ENCODE measurements around the gene UVRAG. TPM values are rescaled to one million over a fixed set of nuclear protein-coding genes. Genes with fewer than 3 reads are reported as not detected.

Gene UVRAG
- total RNA-seq, 4 donors from 2014 or later: 16.6 to 22.1 (median 19.3) TPM

GRCh38 chr11:75905434-75905833, 90.4 kb downstream of the UVRAG start:
- ATAC-seq: no peak
- no peaks in the 10 kb centered on the region for H3K9me3 ChIP-seq
- TF ChIP-seq POLR2A (IDR thresholded peaks at IDR 0.05) (no peak), CTCF (IDR thresholded peaks at IDR 0.05 in 4 of 5, conservative IDR thresholded peaks at IDR 0.05 in 1 of 5) (no peak)
- no peak for DNase-seq
- intact Hi-C loops (cut with DNase I; ENCODE audit: low total_unique reads) (no loop called here), in situ Hi-C loops (cut with MboI; ENCODE audit: low sequenced_read_pairs in 4 of 4) (loop anchor here in 1 of 4 donors (10.0 kb wide), 1 partner anchor 409 kb away; no protein-coding TSS in a partner anchor)
- peaks cover 26 to 34% of the 10 kb centered on the region in 2 donors for H3K4me1 ChIP-seq
- no peak overlapping the region for H3K27ac ChIP-seq
- H3K27me3 ChIP-seq: no peaks in the 10 kb centered on the region
- no peak overlapping the region for H3K4me3 ChIP-seq
- H3K36me3 ChIP-seq: no peaks in the 10 kb centered on the region

GRCh38 chr11:75907906-75908527, 93.0 kb downstream of the UVRAG start:
- Histone ChIP-seq H3K4me3 (no peak overlapping the region), H3K4me1 (peaks cover 15 to 19% of the 10 kb centered on the region in 2 donors), H3K36me3 (no peaks in the 10 kb centered on the region), H3K27ac (no peak overlapping the region), H3K9me3 (no peaks in the 10 kb centered on the region), H3K27me3 (no peaks in the 10 kb centered on the region)
- in situ Hi-C loops (cut with MboI; ENCODE audit: low sequenced_read_pairs in 4 of 4): loop anchor here in 1 of 4 donors (10.0 kb wide), 1 partner anchor 407 kb away; no protein-coding TSS in a partner anchor
- ATAC-seq (no peak), DNase-seq (no peak)
- TF ChIP-seq POLR2A (IDR thresholded peaks at IDR 0.05) (no peak), CTCF (IDR thresholded peaks at IDR 0.05 in 4 of 5, conservative IDR thresholded peaks at IDR 0.05 in 1 of 5) (no peak)
- intact Hi-C loops (cut with DNase I; ENCODE audit: low total_unique reads): no loop called here

- DNase-seq (no peak), ATAC-seq (no peak)
- H3K9me3 ChIP-seq: no peaks in the 10 kb centered on the region
- in situ Hi-C loops (cut with MboI; ENCODE audit: low sequenced_read_pairs in 4 of 4): no loop called here
- intact Hi-C loops (cut with DNase I; ENCODE audit: low total_unique reads): no loop called here
- no peaks in the 10 kb centered on the region for H3K4me1 ChIP-seq
- H3K27me3 ChIP-seq: no peaks in the 10 kb centered on the region
- H3K36me3 ChIP-seq: no peaks in the 10 kb centered on the region
- H3K4me3 ChIP-seq: no peak overlapping the region
- TF ChIP-seq CTCF (IDR thresholded peaks at IDR 0.05 in 4 of 5, conservative IDR thresholded peaks at IDR 0.05 in 1 of 5): no peak
- TF ChIP-seq POLR2A (IDR thresholded peaks at IDR 0.05): no peak
- no peak overlapping the region for H3K27ac ChIP-seq
Observed at GRCh38 chr11:75910426-75911145, 95.6 kb downstream of the UVRAG start.

GRCh38 chr11:75911459-75911858, 96.4 kb downstream of the UVRAG start:
- TF ChIP-seq POLR2A (IDR thresholded peaks at IDR 0.05): no peak
- no peak for TF ChIP-seq CTCF (IDR thresholded peaks at IDR 0.05 in 4 of 5, conservative IDR thresholded peaks at IDR 0.05 in 1 of 5)
- no peak for DNase-seq
- no peak overlapping the region for H3K27ac ChIP-seq
- no peaks in the 10 kb centered on the region for H3K36me3 ChIP-seq
- intact Hi-C loops (cut with DNase I; ENCODE audit: low total_unique reads): no loop called here
- in situ Hi-C loops (cut with MboI; ENCODE audit: low sequenced_read_pairs in 4 of 4): no loop called here
- H3K9me3 ChIP-seq: no peaks in the 10 kb centered on the region
- H3K4me3 ChIP-seq: no peak overlapping the region
- no peaks in the 10 kb centered on the region for H3K4me1 ChIP-seq
- no peak for ATAC-seq
- H3K27me3 ChIP-seq: no peaks in the 10 kb centered on the region

Data from gastrocnemius medialis (tissue), 4 donors.